WTC11 (cell line): ENCODE data around the gene COPZ1.

Source experiments
- ATF1 ChIP-seq: sonication (generic); formaldehyde crosslinking; IDR thresholded peaks from 2 replicates; pipeline ENCODE4 v1.8.1; 2023; ENCODE audit warnings: mild to moderate bottlenecking, moderate library complexity, missing genetic modification reagents
- ATF3 ChIP-seq: sonication (generic); formaldehyde crosslinking; conservative IDR thresholded peaks from 2 replicates; pipeline ENCODE4 v1.8.1; 2022; ENCODE audit warnings: mild to moderate bottlenecking, missing genetic modification reagents
- CREB1 ChIP-seq: sonication (generic); formaldehyde crosslinking; IDR thresholded peaks from 2 replicates; pipeline ENCODE4 v1.8.0; 2023; ENCODE audit warnings: mild to moderate bottlenecking, missing genetic modification reagents
- FOXJ3 ChIP-seq: sonication (generic); formaldehyde crosslinking; IDR thresholded peaks from 2 replicates; pipeline ENCODE4 v1.9.0; 2021; ENCODE audit warnings: missing genetic modification reagents, mild to moderate bottlenecking, borderline replicate concordance
- JUN ChIP-seq: sonication (generic); formaldehyde crosslinking; IDR thresholded peaks from 2 replicates; pipeline ENCODE4 v1.8.0; 2023; ENCODE audit warnings: mild to moderate bottlenecking, missing genetic modification reagents
- MLX ChIP-seq: sonication (generic); formaldehyde crosslinking; IDR thresholded peaks from 2 replicates; pipeline ENCODE4 v1.8.1; 2023; ENCODE audit warnings: mild to moderate bottlenecking, missing genetic modification reagents, moderate library complexity
- NFYB ChIP-seq: sonication (generic); formaldehyde crosslinking; conservative IDR thresholded peaks from 2 replicates; pipeline ENCODE4 v1.8.0; 2022; ENCODE audit warnings: low read depth, missing genetic modification reagents
- SP1 ChIP-seq: sonication (generic); formaldehyde crosslinking; conservative IDR thresholded peaks from 2 replicates; pipeline ENCODE4 v1.8.1; 2022; ENCODE audit warnings: missing genetic modification reagents
- ZNF263 ChIP-seq: sonication (generic); formaldehyde crosslinking; IDR thresholded peaks from 2 replicates; pipeline ENCODE4 v1.8.1; 2022; ENCODE audit warnings: low read depth, mild to moderate bottlenecking, moderate library complexity, missing genetic modification reagents
- TF ChIP-seq, protein P1 (sequence below): fragments of 200-600 bp; IDR thresholded peaks from 2 replicates; pipeline ENCODE4 v1.8.0; 2022; ENCODE audit warnings: antibody characterized with exemption

DNA sequence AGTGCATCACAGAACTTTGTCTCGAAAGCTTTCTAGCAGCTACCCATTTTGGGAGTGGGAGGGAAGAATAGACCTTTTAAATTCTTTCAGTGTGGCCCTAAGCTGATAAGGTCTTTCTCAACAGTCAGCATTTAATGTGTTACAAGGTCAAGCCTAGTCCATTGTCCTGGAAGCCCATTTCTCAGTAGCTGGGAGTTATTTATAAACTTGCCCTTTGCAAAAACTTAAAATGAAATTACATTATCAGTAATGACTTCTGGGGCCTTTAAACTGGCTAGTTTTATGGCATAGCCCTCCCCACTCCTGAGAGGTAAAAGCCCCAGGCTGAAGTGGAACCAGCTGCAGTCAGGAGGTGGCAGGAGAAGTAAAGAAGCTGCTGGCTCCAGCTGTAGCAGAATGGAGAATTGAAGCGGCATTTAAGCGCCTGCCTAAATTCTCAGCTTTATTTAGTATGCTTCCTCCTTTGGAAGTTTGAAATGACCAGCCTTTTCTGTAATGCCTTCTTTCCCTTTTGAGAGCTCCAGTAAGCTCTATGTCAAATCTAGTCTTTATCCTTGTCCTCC lies 12.4 kb downstream of the COPZ1 start:
- TF ChIP-seq JUN (CRISPR knock-in tag), result no peak
- TF ChIP-seq, protein P1, sequence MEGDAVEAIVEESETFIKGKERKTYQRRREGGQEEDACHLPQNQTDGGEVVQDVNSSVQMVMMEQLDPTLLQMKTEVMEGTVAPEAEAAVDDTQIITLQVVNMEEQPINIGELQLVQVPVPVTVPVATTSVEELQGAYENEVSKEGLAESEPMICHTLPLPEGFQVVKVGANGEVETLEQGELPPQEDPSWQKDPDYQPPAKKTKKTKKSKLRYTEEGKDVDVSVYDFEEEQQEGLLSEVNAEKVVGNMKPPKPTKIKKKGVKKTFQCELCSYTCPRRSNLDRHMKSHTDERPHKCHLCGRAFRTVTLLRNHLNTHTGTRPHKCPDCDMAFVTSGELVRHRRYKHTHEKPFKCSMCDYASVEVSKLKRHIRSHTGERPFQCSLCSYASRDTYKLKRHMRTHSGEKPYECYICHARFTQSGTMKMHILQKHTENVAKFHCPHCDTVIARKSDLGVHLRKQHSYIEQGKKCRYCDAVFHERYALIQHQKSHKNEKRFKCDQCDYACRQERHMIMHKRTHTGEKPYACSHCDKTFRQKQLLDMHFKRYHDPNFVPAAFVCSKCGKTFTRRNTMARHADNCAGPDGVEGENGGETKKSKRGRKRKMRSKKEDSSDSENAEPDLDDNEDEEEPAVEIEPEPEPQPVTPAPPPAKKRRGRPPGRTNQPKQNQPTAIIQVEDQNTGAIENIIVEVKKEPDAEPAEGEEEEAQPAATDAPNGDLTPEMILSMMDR, result no peak
- TF ChIP-seq CREB1 (CRISPR knock-in tag), result no peak
- TF ChIP-seq ATF3 (CRISPR knock-in tag), result no peak
- no peak for TF ChIP-seq MLX (CRISPR knock-in tag)
- no peak for TF ChIP-seq SP1
- TF ChIP-seq ATF1 (CRISPR knock-in tag), result no peak
- TF ChIP-seq NFYB (CRISPR knock-in tag), result no peak
- TF ChIP-seq ZNF263 (CRISPR knock-in tag), result no peak
- no peak for TF ChIP-seq FOXJ3 (CRISPR knock-in tag)
